Measurements from ENCODE around the gene MNS1.
"Not testable (repeated sequence)": the region's sequence is repeated elsewhere in the genome, so short reads cannot be mapped to it uniquely, and the experiment has no call there.

Gene MNS1

GRCh38 chr15:56445746-56446145, 19.2 kb downstream of the MNS1 start:
- DNase-seq, result no peak

- no peak for DNase-seq
These were observed 22.6 kb downstream of the MNS1 start for GRCh38 chr15:56442354-56442753.

DNA sequence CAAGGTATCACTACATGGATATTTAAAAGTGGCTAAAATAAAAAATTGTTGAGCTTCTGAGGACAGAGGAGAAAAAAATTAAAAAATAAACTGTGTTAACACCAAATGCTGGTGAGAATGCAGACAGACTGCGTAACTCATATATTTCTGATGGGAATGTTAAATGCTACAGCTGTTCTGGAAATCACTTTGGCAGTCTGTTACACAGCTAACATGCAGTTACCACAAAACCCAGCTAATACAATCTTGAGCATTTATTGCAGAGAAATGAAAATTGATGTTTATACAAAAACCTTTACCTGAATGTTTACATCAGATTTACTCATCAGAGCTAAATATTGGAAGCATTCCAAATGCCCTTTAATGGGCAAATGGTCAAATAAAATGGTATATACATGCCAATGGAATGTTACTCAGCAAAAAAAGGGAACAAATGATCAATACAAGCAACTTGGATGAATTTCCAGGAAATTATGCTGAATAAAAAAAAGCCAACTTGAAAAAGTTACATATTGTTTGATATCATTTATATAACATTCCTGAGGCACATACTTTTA, 24.6 kb downstream of the MNS1 start:
- DNase-seq, result no peak

GRCh38 chr15:56432304-56432703, 32.6 kb downstream of the MNS1 start:
- DNase-seq, result no peak

DNA sequence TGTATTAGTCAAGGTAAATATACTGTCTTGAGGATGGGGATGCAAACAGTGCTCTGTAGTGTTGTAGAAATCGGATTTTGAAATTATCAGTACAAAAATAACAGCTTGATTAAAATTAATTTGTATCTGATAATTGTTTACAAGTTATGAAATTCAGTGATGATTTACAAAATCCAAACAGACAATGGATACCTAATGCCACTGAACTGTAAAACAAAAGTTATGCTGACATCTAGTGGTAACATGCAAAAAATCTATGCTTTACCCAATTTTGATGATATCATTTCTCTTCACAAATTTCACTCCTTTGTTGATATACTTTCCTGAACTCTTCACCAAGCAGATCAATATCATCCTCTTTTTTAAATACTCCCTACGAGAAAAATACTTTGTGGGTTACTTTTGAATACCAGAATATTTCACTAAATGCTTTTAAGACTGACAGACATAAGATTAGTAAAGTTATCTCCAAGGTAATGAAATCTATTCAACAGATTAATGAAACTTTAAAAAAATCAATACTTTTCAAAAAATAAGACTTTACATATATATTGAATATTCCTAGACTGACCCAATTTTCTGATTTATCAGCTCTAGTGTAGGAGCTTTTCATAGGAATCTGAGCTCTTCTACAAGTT, 36.0 kb downstream of the MNS1 start:
- DNase-seq, result peak; percentile 54

DNA sequence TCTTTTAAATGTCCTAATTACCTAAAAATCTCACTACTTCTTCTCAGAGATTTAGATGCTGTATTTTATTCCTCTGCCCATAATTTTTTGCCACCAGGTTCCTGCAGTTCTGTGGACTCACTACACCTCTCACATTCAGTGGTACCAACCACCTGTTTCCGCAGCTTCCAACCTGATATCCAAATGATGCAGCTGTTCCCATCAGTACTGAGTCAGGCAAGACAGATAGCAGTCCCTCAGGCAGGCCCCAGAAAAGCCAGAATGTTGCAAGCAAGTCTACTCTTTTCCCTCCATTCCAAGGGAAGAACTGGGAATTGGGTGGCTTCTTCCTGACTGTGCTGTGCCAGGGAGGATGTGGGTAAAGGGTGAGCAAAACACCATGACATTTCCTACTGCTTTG, 39.0 kb downstream of the MNS1 start:
- DNase-seq, result no peak

GRCh38 chr15:56425276-56425675, 39.7 kb downstream of the MNS1 start:
- DNase-seq, result no peak

DNA sequence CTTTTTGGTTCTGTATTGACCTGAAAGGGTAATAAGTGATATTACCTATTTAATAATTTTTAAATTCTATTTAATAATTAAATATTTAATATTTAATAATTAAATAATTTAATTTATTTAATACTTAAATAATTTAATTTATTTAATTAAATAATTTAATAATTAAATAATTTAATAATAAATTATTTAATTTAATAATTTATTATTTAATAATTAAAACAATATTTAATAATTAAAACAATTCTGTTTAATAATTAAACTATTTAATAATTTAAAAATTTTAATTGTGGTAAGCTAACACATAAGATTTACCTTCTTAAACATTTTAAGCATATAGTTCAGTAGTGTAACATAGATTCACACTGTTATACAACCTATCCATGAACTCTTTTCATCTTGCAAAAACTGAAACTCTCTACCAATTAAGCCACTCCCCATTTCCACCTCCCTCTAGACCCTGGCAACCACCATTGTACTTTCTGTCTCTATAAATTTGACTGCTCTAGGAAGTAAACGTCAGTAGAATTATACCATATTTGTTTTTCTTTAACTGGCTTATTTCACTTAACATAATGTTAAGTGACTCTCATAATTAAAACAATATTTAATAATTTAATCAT, 51.7 kb downstream of the MNS1 start:
- not testable (repeated sequence) for DNase-seq

GRCh38 chr15:56411122-56411749, 53.7 kb downstream of the MNS1 start:
- no peak for DNase-seq

GRCh38 chr15:56410721-56411120, 54.2 kb downstream of the MNS1 start:
- DNase-seq, result no peak

- DNase-seq, result not testable (repeated sequence)
These were observed 65.7 kb downstream of the MNS1 start for GRCh38 chr15:56399209-56399608.

- not testable (repeated sequence) for DNase-seq
These were observed 67.6 kb downstream of the MNS1 start for GRCh38 chr15:56397325-56397724.

- DNase-seq, result no peak
These were observed 70.0 kb downstream of the MNS1 start for GRCh38 chr15:56394909-56395308.

DNA sequence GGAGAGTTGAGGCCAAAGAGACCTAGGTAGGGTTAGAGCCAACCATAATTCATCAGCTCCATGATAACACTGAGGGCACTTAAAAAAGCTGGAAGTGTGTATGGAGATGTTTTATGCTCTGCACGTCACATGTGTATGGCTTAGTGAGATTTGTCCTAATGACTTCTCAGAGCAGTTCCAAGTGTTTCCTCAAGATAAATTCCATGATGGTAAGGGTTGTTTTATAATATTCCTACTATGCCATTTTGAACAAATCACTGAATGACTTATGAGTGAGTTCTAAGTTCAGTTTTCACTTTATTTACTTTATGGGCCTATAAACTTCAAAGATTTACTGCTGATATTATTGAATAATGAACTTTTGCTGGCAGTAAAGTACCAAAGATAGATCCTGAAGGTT, 71.7 kb downstream of the MNS1 start:
- DNase-seq, result no peak

- DNase-seq, result no peak
These were observed 74.1 kb downstream of the MNS1 start for GRCh38 chr15:56390739-56391267.

DNA sequence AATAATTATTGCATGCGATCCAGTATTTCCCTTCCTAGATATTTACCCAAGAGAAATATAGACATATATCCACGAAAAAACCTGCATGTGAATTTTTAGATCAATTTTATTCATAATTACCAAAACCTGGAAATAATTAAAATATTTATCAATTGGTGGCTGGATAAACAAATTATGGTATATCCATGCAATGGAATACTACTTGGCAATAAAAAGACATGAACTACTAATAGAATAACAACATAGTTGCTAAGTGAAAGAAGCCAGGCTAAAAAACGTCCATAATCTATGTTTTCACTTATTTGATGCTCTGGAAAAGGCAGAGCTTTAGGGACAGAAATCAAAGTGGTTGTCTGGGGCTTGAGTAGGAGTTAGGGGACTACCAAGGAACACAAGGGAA, 79.0 kb downstream of the MNS1 start:
- no peak for DNase-seq

DNA sequence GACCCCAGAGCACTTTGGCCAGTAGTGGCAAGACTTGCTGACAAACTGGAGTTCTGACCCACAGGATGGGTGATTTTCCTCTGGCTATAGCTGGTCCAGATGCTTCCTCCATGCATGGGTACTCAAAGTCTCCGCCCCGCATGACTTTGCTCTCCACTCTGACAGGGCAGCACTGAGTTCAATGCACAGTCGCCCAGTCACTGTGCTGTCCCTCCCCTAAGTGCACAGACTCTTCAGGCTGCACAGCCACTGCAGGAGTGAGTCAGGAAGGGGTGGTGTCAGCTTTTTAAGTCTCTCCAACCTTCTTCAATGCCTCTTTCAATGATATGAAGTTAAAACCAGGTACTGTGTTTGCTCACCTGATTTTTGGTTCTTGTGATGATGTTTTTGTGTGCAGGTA, 81.9 kb downstream of the MNS1 start:
- no peak for DNase-seq
